K562 (cell line): ENCODE results near the gene LGI4. TPM values are rescaled to one million over a fixed set of nuclear protein-coding genes. Genes with fewer than 3 reads are reported as not detected.

ENCODE experiments used
- ATAC-seq: fragments of 200-7000 bp; cut with Tn5 transposase; 3 replicates; pipeline ENCODE4 v1.9.1; 2020; ENCODE audit warnings: moderate library complexity
- BruUV-seq: library from RNA; stranded (reverse); fragments of 400-500 nt; replicated peaks from 2 replicates; lab custom pipeline; 2021; lab: Mats Ljungman, UMichigan
- CTCF ChIA-PET: fragments of 300-600 bp; formaldehyde crosslinking; extraction: SDS; loops from one replicate; lab custom pipeline; 2021; ENCODE audit warnings: low intra/inter-chr PET ratio; lab: Yijun Ruan, JAX
- POLR2A ChIA-PET: fragments of 300-600, 350-650 bp; sonication (Branson Sonifier 250); formaldehyde crosslinking; extraction: SDS; loops from one replicate; lab custom pipeline; 2021; ENCODE audit warnings: antibody characterized with exemption, inconsistent platforms; lab: Yijun Ruan, JAX
- DNase-seq, 4 experiments: peaks; one replicate each; pipeline versions ENCODE4 v3.0.0 to v3.0.0-alpha.2; 2011 to 2018; ENCODE audit warnings: low spot score in 3 of 4, mixed read lengths in 3 of 4; ENCODE audit errors: extremely low read depth in 1 of 4
- FAIRE-seq: peaks from 2 replicates; lab custom pipeline; 2011; peaks lifted over from hg19 to GRCh38; lab: Jason Lieb, UNC
- H2AFZ ChIP-seq: 2 replicates; pipeline ENCODE4 v1.6.0; 2011; ENCODE audit warnings: low read depth, low read length, control low read depth, inconsistent platforms
- H3K27ac ChIP-seq: fragments of 200-600 bp; 3 replicates; pipeline ENCODE4 v1.8.0; 2011; ENCODE audit warnings: low read depth, mild to moderate bottlenecking, control low read depth, inconsistent platforms, low read length, moderate library complexity, mixed read lengths; ENCODE audit errors: extremely low read depth
- H3K27me3 ChIP-seq, 2 experiments: fragments of 300-600 bp in 1 of 2; 2 replicates in 1 of 2; 3 replicates in 1 of 2; pipeline versions ENCODE4 v1.6.0 to v1.8.0; 2011; ENCODE audit warnings: inconsistent platforms in 2 of 2, low read length in 2 of 2, mild to moderate bottlenecking in 1 of 2, mixed read lengths in 1 of 2, moderate library complexity in 1 of 2; ENCODE audit not compliant: control insufficient read depth in 2 of 2, insufficient read depth in 2 of 2
- H3K36me3 ChIP-seq: fragments of 300-600 bp; 3 replicates; pipeline ENCODE4 v1.8.0; 2011; ENCODE audit warnings: mild to moderate bottlenecking, low read length, inconsistent platforms; ENCODE audit not compliant: control insufficient read depth, insufficient read depth
- H3K4me1 ChIP-seq, 2 experiments: fragments of 200-600 bp in 1 of 2; replicated peaks in 1 of 2; 2 replicates in 1 of 2; 3 replicates in 1 of 2; pipeline versions ENCODE4 v1.5.1 to v1.8.0; 2011; ENCODE audit warnings: inconsistent platforms in 2 of 2, low read length in 2 of 2, mild to moderate bottlenecking in 1 of 2, mixed read lengths in 1 of 2, moderate library complexity in 1 of 2; ENCODE audit not compliant: control insufficient read depth in 2 of 2, insufficient read depth in 2 of 2
- H3K4me2 ChIP-seq: 2 replicates; pipeline ENCODE4 v1.6.1; 2011; ENCODE audit warnings: low read length, control low read depth, inconsistent platforms, mixed read lengths; ENCODE audit not compliant: insufficient read depth
- H3K4me3 ChIP-seq: fragments of 200-600 bp; sonication (generic), shearing (Covaris generic); 2 replicates; pipeline ENCODE4 v1.5.1; 2016; ENCODE audit warnings: control low read depth, inconsistent platforms
- H3K79me2 ChIP-seq: fragments of 200-600 bp; 3 replicates; pipeline ENCODE4 v1.8.0; 2011; ENCODE audit warnings: low read length, inconsistent platforms; ENCODE audit not compliant: control insufficient read depth, insufficient read depth
- H3K9ac ChIP-seq, 2 experiments: 2 replicates each; pipeline versions ENCODE4 v1.6.0 to v1.6.1; 2011; ENCODE audit warnings: low read depth in 2 of 2, low read length in 2 of 2, control low read depth in 1 of 2, inconsistent platforms in 1 of 2, mild to moderate bottlenecking in 1 of 2, mixed read lengths in 1 of 2; ENCODE audit not compliant: insufficient read depth in 1 of 2
- H3K9me1 ChIP-seq: one replicate; pipeline ENCODE4 v1.6.0; 2011; ENCODE audit warnings: inconsistent platforms, mild to moderate bottlenecking, low read length, moderate library complexity; ENCODE audit not compliant: control insufficient read depth, insufficient read depth
- H3K9me3 ChIP-seq: replicated peaks from 2 replicates; pipeline ENCODE4 v1.5.1; 2011; ENCODE audit warnings: low read depth, low read length, inconsistent platforms; ENCODE audit not compliant: control insufficient read depth, insufficient read depth
- H4K20me1 ChIP-seq: replicated peaks from 2 replicates; pipeline ENCODE4 v1.6.1; 2011; ENCODE audit warnings: low read length, inconsistent platforms, mixed read lengths; ENCODE audit not compliant: control insufficient read depth, insufficient read depth
- CHCHD3 ChIP-seq: fragments of 250-450 bp; sonication (Bioruptor Pico); IDR thresholded peaks from 2 replicates; pipeline ENCODE4 v2.1.2; 2022; ENCODE audit warnings: mild to moderate bottlenecking
- EGR1 ChIP-seq: fragments of 450-650 bp; conservative IDR thresholded peaks from 2 replicates; pipeline ENCODE4 v1.6.1; 2017; ENCODE audit warnings: mild to moderate bottlenecking
- GTF2E2 ChIP-seq: fragments of 200-800 bp; sonication (Bioruptor generic); IDR thresholded peaks from 2 replicates; pipeline ENCODE4 v1.6.1; 2016; ENCODE audit warnings: missing genetic modification characterization, missing compliant biosample characterization
- HNRNPK ChIP-seq: fragments of 200-400 bp; formaldehyde crosslinking; IDR thresholded peaks from one replicate; pipeline ENCODE4 v1.6.1; 2018; ENCODE audit warnings: mild to moderate bottlenecking, low read depth, low read length; ENCODE audit not compliant: poor library complexity, severe bottlenecking
- HOXB6 ChIP-seq: fragments of 250-450 bp; sonication (Bioruptor Pico); IDR thresholded peaks from 2 replicates; pipeline ENCODE4 v1.5.1; 2022; ENCODE audit warnings: mild to moderate bottlenecking, borderline replicate concordance
- LARP7 ChIP-seq: fragments of 450-650 bp; IDR thresholded peaks from 2 replicates; pipeline ENCODE4 v1.6.1; 2016
- NCOA4 ChIP-seq: fragments of 450-650 bp; IDR thresholded peaks from 2 replicates; pipeline ENCODE4 v1.6.1; 2018; ENCODE audit warnings: mild to moderate bottlenecking; ENCODE audit not compliant: partially characterized antibody
- NFIC ChIP-seq: fragments of 450-650 bp; IDR thresholded peaks from 2 replicates; pipeline ENCODE4 v1.6.1; 2017; ENCODE audit warnings: mild to moderate bottlenecking, inconsistent platforms
- STAG1 ChIP-seq: sonication (generic); formaldehyde crosslinking; IDR thresholded peaks from 2 replicates; pipeline ENCODE4 v1.5.0; 2020; ENCODE audit warnings: missing genetic modification reagents, borderline replicate concordance
- WGBS: fragments of 100-300 bp; shearing (Covaris generic); methylation state at CpG from one replicate; pipeline ENCODE4 v1.1.6; 2016; ENCODE audit warnings: low coverage, mixed read lengths; ENCODE audit not compliant: insufficient coverage; ENCODE audit errors: missing lambda C conversion rate; 5-methylcytosine and 5-hydroxymethylcytosine counted together
- in situ Hi-C: fragments of 300-500 bp; cut with MboI; formaldehyde crosslinking; loops from 4 replicates; pipeline ENCODE4 v1.15.0; 2018; ENCODE audit warnings: inconsistent platforms, mixed read lengths
- intact Hi-C: fragments of 100-400 bp; cut with micrococcal nuclease; formaldehyde crosslinking; loops from 2 replicates; pipeline ENCODE4 v1.14.2; 2022
- polyA plus RNA-seq, 8 experiments: library from polyadenylated mRNA; depleted of rRNA in 4 of 8; stranded (reverse) in 5 of 8; unstranded in 3 of 8; fragments of >200 nt; fragmentation: Nextera tagmentation in 2 of 8; fragmentation: Illumina TruSeq in 1 of 8; extraction: Ambion mirVana in 2 of 8; extraction: Trizol in 1 of 8; gene quantifications; 2 replicates each; pipeline versions ENCODE4 v1.2.1 to v1.2.3, GENCODE V29; 2011 to 2014; ENCODE audit warnings: inconsistent platforms in 1 of 8, missing spikeins in 1 of 8
- total RNA-seq, 7 experiments: library from RNA; depleted of rRNA in 6 of 7; stranded (reverse); fragments of >200 nt in 6 of 7; fragmentation: Illumina TruSeq in 2 of 7; extraction: Trizol in 2 of 7; gene quantifications; 2 replicates each; pipeline versions ENCODE4 v1.2.1 to v1.2.3, GENCODE V29; 2011 to 2021; ENCODE audit warnings: low replicate concordance in 1 of 7
- TF ChIP-seq, protein P1 (sequence below): sonication (generic); formaldehyde crosslinking; IDR thresholded peaks from 2 replicates; pipeline ENCODE4 v1.8.1; 2023; ENCODE audit warnings: mild to moderate bottlenecking, missing genetic modification reagents
- TF ChIP-seq, protein P2 (sequence below): fragments of 250-450 bp; sonication (Bioruptor Pico); IDR thresholded peaks from 2 replicates; pipeline ENCODE4 v1.4.0; 2020

LGI4 gene
- total and polyA plus RNA-seq, 9 of the 15 experiments (the other 6 are each of a cell fraction or from before 2014, with no cell fraction given) = 0.14 to 0.30 (median 0.24) TPM; not detected in 4

DNA sequence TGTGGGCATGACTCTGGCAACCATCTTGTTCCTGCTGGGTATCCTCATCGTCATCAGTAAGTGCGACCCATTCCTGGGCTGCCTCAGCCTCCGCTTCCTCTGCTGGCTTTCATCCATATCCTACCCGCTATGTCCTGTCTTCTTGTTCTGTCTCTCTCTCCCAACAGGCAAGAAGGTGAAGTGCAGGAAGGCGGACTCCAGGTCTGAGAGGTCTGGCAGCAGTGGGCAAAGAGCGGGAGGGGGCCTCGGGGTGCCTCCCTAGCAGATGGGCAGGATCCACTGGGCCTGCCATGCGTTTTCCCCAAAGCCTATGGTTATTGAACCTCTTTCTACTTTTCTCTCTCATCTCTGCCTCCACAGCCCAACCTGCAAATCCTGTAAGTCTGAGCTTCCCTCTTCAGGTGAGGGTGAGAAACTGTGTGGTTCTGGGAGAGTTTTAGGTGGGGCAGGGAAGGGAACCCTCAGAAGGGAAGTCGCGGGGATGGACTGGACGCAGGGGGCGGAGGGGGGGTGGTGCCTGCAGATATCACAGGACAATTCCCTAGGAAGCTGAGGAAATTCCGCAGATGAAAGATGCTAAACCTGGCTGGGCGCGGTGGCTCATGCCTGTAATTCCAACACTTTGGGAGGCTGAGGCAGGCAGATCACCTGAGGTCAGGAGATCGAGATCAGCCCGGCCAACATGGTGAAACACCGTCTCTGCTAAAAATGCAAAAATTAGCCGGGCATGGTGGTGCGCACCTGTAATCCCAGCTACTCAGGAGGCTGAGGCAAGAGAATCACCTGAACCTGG is 16.6 kb upstream of the LGI4 start:
- Histone ChIP-seq H3K4me3 (no peak overlapping the region), H2AFZ (no peak overlapping the region), H3K27ac (no peak overlapping the region), H3K9me1 (no peaks in the 10 kb centered on the region), H3K4me2 (no peak overlapping the region), H3K36me3 (peaks cover 19% of the 10 kb centered on the region; the same call in 2 of the 3 replicates), H3K9ac (peak overlapping the region in 1 of 2 experiments; percentile 15; a peak in 1 of 4 replicates), H3K9me3 (no peaks in the 10 kb centered on the region), H4K20me1 (no peaks in the 10 kb centered on the region), H3K4me1 (peaks cover 13 to 37% of the 10 kb centered on the region in 2 experiments; a peak in 4 of 5 replicates), H3K79me2 (peaks cover 33% of the 10 kb centered on the region), H3K27me3 (no peaks in the 10 kb centered on the region)
- ATAC-seq = no peak
- POLR2A ChIA-PET = interaction anchor here (1.5 kb wide), 1 partner anchor 10 kb away, joined by 7 read pairs; no protein-coding TSS in a partner anchor
- in situ Hi-C loops (no loop called here), intact Hi-C loops (loop anchor here (5.0 kb wide), 2 partner anchors 56 to 96 kb away; partner anchors contain the start of gene LSR)
- TF ChIP-seq EGR1 (no peak), LARP7 (no peak), GTF2E2 (tag) (no peak), STAG1 (CRISPR knock-in tag) (no peak), CHCHD3 (CRISPR knock-in tag) (no peak), HNRNPK (no peak), HOXB6 (CRISPR knock-in tag) (no peak), NFIC (peak; percentile 34; the same call in 1 of the 2 replicates), NCOA4 (no peak)
- TF ChIP-seq, protein P1, sequence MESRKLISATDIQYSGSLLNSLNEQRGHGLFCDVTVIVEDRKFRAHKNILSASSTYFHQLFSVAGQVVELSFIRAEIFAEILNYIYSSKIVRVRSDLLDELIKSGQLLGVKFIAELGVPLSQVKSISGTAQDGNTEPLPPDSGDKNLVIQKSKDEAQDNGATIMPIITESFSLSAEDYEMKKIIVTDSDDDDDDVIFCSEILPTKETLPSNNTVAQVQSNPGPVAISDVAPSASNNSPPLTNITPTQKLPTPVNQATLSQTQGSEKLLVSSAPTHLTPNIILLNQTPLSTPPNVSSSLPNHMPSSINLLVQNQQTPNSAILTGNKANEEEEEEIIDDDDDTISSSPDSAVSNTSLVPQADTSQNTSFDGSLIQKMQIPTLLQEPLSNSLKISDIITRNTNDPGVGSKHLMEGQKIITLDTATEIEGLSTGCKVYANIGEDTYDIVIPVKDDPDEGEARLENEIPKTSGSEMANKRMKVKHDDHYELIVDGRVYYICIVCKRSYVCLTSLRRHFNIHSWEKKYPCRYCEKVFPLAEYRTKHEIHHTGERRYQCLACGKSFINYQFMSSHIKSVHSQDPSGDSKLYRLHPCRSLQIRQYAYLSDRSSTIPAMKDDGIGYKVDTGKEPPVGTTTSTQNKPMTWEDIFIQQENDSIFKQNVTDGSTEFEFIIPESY (CRISPR knock-in tag) = peak; percentile 97
- TF ChIP-seq, protein P2, sequence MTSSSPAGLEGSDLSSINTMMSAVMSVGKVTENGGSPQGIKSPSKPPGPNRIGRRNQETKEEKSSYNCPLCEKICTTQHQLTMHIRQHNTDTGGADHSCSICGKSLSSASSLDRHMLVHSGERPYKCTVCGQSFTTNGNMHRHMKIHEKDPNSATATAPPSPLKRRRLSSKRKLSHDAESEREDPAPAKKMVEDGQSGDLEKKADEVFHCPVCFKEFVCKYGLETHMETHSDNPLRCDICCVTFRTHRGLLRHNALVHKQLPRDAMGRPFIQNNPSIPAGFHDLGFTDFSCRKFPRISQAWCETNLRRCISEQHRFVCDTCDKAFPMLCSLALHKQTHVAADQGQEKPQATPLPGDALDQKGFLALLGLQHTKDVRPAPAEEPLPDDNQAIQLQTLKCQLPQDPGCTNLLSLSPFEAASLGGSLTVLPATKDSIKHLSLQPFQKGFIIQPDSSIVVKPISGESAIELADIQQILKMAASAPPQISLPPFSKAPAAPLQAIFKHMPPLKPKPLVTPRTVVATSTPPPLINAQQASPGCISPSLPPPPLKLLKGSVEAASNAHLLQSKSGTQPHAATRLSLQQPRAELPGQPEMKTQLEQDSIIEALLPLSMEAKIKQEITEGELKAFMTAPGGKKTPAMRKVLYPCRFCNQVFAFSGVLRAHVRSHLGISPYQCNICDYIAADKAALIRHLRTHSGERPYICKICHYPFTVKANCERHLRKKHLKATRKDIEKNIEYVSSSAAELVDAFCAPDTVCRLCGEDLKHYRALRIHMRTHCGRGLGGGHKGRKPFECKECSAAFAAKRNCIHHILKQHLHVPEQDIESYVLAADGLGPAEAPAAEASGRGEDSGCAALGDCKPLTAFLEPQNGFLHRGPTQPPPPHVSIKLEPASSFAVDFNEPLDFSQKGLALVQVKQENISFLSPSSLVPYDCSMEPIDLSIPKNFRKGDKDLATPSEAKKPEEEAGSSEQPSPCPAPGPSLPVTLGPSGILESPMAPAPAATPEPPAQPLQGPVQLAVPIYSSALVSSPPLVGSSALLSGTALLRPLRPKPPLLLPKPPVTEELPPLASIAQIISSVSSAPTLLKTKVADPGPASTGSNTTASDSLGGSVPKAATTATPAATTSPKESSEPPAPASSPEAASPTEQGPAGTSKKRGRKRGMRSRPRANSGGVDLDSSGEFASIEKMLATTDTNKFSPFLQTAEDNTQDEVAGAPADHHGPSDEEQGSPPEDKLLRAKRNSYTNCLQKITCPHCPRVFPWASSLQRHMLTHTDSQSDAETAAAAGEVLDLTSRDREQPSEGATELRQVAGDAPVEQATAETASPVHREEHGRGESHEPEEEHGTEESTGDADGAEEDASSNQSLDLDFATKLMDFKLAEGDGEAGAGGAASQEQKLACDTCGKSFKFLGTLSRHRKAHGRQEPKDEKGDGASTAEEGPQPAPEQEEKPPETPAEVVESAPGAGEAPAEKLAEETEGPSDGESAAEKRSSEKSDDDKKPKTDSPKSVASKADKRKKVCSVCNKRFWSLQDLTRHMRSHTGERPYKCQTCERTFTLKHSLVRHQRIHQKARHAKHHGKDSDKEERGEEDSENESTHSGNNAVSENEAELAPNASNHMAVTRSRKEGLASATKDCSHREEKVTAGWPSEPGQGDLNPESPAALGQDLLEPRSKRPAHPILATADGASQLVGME (CRISPR knock-in tag) = no peak
- no TSS peak for BruUV-seq
- no peak for FAIRE-seq
- WGBS = 95% methylated on average over 17 of the region's 20 CpGs
- CTCF ChIA-PET = interaction anchor here (0.6 kb wide), 1 partner anchor 96 kb away, joined by 3 read pairs; no protein-coding TSS in a partner anchor
- DNase-seq = no peak
